ENCODE data around the gene SLC38A2.

SLC38A2 gene

DNA sequence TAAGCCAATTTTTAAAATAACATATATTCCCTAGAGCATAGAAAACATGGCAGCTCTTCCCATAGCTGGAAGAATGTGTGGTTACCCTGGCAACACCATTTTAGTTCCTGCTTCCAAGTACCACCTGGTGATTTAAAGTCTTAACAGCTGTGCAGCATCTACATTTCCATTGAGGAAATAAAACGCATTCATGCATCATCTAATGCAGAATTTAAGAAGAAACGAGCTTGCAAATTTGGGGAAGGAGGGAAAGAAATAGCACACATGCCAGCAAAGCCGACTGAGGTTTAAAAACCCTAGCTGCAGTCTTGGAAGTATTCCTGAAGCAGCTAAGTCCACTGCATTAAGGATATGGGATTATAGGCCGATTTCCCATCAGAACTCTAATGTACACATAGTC lies 22.8 kb upstream of the SLC38A2 start:
- DNase-seq (ENCODE audit: low spot score) = no peak

DNA sequence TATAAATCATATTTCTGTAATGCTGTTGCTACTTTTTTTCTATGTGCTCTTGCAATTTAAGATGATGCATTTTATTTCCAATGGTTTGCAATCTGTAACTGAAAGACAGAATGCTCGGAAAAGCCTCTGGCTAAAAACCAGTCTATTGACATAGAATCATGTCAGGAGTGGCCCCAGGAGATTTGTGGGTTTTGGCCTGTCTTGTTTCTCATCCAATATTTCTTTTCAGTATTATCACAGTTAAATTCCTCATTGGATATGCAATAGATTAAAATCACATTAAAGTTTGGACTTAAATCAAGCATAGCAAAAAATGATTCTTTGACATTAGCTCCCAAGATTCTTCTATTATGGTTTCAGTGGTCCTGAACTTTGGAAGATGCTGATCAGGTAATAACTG lies 19.1 kb upstream of the SLC38A2 start:
- no peak for DNase-seq (ENCODE audit: low spot score)

- no peak for DNase-seq (ENCODE audit: low spot score)
These were observed 18.3 kb upstream of the SLC38A2 start for GRCh38 chr12:46390881-46391280.

GRCh38 chr12:46390304-46390703 lies 17.7 kb upstream of the SLC38A2 start:
- no peak for DNase-seq (ENCODE audit: low spot score)

- no peak for DNase-seq (ENCODE audit: low spot score)
These were observed 16.6 kb upstream of the SLC38A2 start for GRCh38 chr12:46389031-46389616.

DNA sequence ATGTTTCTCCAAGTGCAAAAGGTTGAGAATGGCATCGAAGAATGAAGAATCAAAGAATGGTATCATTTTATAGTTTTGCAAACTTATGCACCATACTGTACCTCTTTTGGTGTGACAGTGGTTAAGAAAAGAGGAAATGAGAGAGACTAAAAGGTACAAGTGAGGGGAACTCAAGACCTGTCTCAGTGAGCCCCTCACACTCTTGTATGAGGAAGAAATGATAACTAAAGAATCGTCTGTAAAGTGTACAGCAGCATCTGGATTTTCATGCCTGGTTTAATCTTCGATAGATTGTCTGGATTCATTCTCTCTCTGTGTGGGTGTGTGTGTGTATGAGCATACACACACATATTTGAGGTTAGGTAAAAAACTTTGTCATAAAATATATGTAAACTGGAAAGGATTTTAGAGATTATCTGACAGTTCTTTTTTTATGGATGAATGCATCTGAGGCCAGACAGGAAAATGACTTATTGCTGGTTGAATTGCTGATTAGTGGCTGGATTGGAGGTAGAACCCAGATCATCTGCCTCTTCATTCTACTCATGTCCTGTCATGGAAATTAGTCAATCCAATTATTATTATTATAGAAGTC lies 16.0 kb upstream of the SLC38A2 start:
- DNase-seq (ENCODE audit: low spot score) = no peak

- no peak for DNase-seq (ENCODE audit: low spot score)
These were observed 15.1 kb upstream of the SLC38A2 start for GRCh38 chr12:46387670-46388069.

- no peak for DNase-seq (ENCODE audit: low spot score)
These were observed 14.5 kb upstream of the SLC38A2 start for GRCh38 chr12:46386877-46387629.

- DNase-seq (ENCODE audit: low spot score) = no peak
These were observed 13.8 kb upstream of the SLC38A2 start for GRCh38 chr12:46386360-46386867.

DNA sequence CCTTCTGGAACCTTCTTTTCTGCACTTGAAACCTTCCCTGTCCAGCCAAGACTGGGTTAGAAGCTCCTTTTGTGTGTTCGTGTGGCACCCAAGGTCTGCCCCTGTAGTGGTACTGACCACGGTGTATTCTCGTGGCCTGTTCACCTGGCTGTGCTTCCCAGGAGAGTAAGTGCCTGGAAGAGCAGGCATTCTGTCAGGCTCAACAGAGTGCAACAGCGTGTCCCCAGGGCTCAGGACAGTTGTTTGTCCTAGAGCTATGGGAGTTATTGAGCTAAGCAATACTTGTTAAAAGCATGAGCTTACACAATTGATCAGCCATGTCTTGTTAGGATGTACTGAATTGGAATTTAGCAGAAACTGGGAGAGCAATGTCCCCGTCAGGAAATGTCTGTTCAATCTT lies 12.9 kb upstream of the SLC38A2 start:
- DNase-seq (ENCODE audit: low spot score) = no peak

DNA sequence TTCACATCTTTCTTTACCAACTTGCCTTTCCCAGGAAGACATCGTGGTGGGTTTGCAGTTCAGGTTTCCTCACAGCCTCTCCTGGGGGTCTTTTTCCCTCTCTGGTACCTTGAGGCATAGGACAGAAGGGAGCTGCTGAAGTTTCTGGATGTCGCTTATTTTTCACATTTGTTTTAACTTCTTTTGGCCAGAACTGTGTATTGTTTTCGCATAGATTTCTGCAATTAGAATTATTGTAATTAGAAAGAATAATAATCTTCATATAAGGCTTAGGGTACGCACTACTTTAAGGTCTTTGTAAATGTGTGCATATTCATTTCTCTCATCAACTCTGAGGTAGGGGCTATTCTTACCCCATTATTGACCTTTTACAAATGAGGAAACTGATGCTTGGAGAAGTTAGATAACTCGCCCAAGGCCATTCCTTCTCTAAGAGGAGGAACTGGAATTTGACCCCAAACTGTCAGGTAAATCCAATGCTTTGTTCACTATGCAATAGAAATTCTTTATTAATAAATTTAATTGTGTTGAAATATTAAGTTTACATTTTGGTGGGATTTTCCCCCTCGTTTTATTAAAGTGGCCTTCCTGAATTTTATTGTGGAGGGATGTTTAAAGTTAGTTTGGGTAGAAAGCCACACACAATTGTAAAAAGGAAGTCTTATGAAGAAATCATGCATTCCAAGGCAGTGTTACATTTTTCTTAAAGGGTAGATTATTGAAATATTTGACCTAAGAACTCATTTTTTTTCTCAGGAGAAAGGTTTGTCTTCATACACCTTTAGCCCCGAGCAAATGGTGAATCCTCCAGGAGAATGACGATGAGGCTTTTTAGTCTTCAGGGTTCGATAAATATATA lies 12.1 kb upstream of the SLC38A2 start:
- no peak for DNase-seq (ENCODE audit: low spot score)

DNA sequence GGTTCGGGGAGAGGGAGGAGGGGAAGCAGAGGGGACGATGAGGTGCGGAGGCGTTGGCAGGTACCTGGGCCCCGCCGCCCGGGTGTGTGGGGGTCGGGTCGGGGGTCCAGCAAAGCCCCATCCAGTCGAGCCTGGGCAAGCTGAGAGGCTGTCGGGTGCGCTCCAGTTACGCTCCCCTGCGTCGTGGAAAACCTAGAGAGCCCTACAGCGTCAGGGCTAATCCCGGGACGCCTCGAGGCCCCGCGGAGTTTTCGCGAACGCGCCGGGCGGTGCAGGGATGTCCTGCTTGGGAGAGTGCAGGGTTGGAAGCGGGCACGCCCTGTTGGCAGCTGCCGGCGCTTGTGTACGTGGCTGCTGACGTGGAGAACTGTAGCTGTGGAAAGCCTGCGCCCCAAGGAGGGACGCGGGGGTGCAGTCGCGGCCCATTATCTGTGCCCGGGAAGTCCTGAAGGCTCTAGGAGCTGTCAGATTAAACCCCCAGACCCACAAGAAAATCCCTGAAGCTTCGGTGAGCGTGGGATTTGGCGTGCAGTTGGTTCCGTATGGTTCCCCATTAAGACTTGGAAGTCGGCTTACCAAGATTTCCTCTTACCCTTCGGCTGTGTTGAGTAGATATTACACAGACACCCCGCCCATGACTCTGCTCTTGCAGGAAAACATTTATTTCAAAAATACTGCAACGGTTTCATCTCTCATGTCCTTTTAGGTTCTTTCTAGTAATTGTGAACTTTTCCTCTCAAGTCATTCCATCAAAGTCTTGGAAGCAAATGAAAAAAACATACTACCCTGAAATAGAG lies 11.3 kb upstream of the SLC38A2 start:
- peak; percentile 90 for DNase-seq (ENCODE audit: low spot score)

DNA sequence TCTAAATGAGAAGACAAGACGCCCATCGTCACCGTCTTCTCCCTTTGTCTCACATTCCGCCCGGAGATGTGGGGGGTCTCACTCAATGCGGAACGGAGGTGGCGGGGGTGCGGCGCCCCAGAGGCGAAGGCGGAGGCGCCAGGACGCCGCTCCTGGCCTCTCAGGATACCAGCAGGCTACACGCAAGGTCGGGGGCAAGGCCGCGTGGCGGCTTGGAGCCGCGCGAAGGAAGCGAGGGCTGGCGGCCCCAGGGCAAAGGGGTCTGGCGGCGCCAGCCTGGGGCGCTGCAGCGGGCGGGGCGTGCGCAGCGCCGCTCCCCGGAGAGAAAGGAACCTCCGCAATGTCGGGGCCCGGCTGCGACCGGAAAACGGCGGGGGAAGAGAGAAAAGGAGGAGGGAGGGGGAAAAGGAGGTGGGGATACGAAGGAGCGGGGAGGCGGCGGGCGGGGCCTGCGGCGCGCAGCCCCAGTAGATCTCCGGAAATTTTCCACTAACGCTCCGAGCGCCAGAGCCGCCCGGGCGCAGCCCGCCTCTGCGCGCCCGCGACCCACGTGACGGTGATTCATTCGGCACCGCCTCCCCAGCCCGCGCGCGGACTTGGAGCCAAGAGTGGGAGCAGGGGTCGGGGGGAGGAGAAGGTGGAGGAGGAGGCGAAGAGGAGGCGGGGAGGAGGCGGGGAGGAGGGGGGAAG lies 10.5 kb upstream of the SLC38A2 start:
- DNase-seq (ENCODE audit: low spot score) = peak; percentile 98

DNA sequence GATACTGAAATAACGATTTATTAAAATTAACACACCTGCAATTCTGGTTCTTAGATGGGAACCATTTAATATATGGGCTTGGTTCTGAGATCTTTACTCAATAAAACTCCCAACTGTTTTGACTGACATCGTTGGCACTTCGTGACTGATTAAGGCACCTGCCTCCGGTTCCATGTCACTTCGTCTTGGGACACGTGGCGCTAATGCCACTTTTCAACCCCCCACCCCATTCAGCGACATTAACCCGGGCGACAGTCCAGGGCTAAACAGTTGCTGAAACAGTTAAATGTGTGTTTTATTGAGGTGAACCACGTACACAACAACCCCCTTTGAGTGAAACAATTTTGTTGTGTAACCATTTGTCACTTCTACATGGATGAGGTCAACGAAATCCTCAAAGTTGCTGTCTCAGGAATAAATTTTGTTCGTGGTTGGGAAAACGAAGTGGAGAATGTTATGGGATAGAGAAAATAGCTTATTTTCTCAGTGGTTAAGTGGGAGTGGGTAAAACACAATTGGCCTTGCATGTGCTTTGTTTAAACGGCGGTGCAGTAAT lies 9.9 kb upstream of the SLC38A2 start:
- no peak for DNase-seq (ENCODE audit: low spot score)

DNA sequence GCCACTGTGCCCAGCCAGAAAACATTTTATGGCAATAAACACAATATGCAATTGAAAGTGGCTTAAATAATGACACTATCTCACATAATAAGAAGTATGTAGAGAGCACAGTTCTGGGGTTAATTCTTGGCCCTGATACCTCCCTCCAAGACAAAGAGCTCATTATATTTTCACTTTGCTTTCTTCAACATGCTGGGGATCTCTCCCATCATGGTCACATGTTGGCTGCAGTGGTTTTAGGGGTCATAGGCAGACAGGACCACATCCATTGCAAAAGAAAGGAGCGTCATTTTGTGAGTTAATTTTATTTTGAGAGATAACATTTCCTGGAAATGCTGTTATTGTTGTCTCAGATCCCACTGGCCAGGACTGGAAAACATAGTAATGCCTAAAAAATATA lies 8.3 kb upstream of the SLC38A2 start:
- no peak for DNase-seq (ENCODE audit: low spot score)

- DNase-seq (ENCODE audit: low spot score) = no peak
These were observed 7.6 kb upstream of the SLC38A2 start for GRCh38 chr12:46380022-46380796.

GRCh38 chr12:46379352-46379751 lies 6.8 kb upstream of the SLC38A2 start:
- DNase-seq (ENCODE audit: low spot score) = no peak

DNA sequence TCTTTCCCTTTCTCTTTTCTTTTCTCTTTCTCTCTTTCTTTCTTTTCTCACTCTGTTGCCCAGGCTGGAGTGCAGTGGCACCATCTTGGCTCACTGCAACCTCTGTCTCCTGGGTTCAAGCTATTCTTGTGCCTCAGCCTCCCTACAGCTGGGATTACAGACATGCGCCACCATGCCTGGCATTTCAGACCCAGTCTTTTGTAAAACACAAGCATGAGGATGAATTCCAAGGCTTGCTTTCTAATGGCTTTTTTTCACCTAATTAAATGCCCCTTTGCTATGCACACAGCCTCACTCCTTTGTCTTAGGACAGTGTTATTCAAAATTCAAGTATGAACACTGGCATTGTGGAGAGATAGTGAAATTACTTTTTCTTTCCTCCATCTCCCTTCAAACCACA lies 6.0 kb upstream of the SLC38A2 start:
- DNase-seq (ENCODE audit: low spot score) = no peak

DNA sequence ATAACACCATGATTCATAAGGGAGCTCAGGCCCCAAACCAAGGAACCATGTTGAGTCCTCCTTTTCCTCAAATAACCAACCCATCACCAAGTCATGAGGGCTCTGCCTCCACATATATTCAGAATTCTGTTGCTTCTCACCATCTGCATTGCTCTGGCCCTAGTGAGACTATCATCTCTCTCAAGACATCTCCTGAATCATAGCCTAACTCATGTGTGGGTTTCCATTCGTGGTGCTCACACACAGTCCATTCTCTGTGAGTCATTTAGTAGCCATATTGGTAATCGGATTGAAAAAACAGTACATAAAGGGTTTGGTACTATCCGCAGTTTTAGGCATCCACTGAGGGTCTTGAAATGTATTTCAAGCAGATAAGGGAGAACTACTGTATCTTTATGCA lies 5.1 kb upstream of the SLC38A2 start:
- no peak for DNase-seq (ENCODE audit: low spot score)

GRCh38 chr12:46376579-46376978 lies 4.0 kb upstream of the SLC38A2 start:
- no peak for DNase-seq (ENCODE audit: low spot score)
